ENCODE results near the gene WFS1.

The WFS1 gene

GRCh38 chr4:6308899-6309643 is 39.4 kb downstream of the WFS1 start:
- no peak for TF ChIP-seq CTCF (IDR thresholded peaks at IDR 0.05; ENCODE audit: low read depth, low read length)
- H3K4me3 ChIP-seq (ENCODE audit: low read depth, low read length): no peak overlapping the region

GRCh38 chr4:6309777-6310176 is 40.1 kb downstream of the WFS1 start:
- TF ChIP-seq CTCF (IDR thresholded peaks at IDR 0.05; ENCODE audit: low read depth, low read length): no peak

GRCh38 chr4:6313216-6313615 is 43.6 kb downstream of the WFS1 start:
- H3K4me3 ChIP-seq (ENCODE audit: low read depth, low read length): no peak overlapping the region
- TF ChIP-seq CTCF (IDR thresholded peaks at IDR 0.05; ENCODE audit: low read depth, low read length): no peak

More at GRCh38 chr4:6309777-6310176, 40.1 kb downstream of the WFS1 start:
- no peak overlapping the region for H3K4me3 ChIP-seq (ENCODE audit: low read depth, low read length)

GRCh38 chr4:6316461-6317003 is 46.9 kb downstream of the WFS1 start:
- no peak for TF ChIP-seq CTCF (IDR thresholded peaks at IDR 0.05; ENCODE audit: low read depth, low read length)

GRCh38 chr4:6318206-6318605 is 48.6 kb downstream of the WFS1 start:
- H3K4me3 ChIP-seq (ENCODE audit: low read depth, low read length): no peak overlapping the region
- TF ChIP-seq CTCF (IDR thresholded peaks at IDR 0.05; ENCODE audit: low read depth, low read length): no peak

More at GRCh38 chr4:6316461-6317003, 46.9 kb downstream of the WFS1 start:
- H3K4me3 ChIP-seq (ENCODE audit: low read depth, low read length): no peak overlapping the region

- no peak overlapping the region for H3K4me3 ChIP-seq (ENCODE audit: low read depth, low read length)
- no peak for TF ChIP-seq CTCF (IDR thresholded peaks at IDR 0.05; ENCODE audit: low read depth, low read length)
Measured at GRCh38 chr4:6319530-6320150, 50.0 kb downstream of the WFS1 start.

GRCh38 chr4:6320663-6321062 is 51.0 kb downstream of the WFS1 start:
- H3K4me3 ChIP-seq (ENCODE audit: low read depth, low read length): no peak overlapping the region
- TF ChIP-seq CTCF (IDR thresholded peaks at IDR 0.05; ENCODE audit: low read depth, low read length): no peak
